GM19372 (cell line): ENCODE measurements around the gene MON2.

ENCODE experiments used
- ATAC-seq: cut with Tn5 transposase; IDR thresholded peaks from one replicate; pipeline ENCODE4 v1.9.1; 2021; ENCODE audit warnings: mild to moderate bottlenecking, low read depth, moderate library complexity; ENCODE audit not compliant: unreplicated experiment

MON2 gene

DNA sequence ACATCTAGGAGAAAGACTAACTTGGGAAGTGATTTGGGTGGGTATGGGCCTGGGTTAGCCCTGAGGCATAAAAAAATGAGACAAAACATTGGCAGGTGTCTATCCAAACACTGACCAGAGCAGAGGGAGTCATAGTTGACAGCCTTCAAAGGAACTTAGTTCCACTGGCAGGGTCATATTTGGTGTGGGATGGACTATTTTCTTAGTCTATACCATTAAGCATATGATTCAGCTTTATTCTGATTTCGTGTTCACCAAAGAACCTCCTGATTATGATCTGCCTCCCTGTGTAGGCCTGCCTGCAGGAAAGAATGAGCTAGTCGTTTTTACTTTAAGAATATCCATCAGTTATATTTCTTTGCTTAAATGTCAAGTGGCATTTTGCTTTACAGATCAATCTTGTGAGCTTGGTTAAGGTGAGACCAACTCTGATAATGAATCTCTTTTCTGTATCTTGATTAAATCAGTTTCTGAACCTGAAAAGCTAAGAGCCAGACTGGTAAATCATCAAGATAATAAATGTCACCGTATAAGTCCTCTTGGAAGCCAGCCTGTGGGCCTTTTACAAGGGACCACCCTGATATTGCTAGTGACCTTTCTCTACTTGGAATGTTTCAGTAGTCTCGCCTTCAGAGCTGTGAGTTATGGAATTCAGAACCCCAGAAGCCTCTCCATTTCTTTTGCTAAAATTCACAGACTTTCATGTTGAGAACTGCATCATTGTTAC is 182.9 kb downstream of the MON2 start:
- no peak for ATAC-seq
